ENCODE data around the gene CRACR2B.

Gene CRACR2B

DNA sequence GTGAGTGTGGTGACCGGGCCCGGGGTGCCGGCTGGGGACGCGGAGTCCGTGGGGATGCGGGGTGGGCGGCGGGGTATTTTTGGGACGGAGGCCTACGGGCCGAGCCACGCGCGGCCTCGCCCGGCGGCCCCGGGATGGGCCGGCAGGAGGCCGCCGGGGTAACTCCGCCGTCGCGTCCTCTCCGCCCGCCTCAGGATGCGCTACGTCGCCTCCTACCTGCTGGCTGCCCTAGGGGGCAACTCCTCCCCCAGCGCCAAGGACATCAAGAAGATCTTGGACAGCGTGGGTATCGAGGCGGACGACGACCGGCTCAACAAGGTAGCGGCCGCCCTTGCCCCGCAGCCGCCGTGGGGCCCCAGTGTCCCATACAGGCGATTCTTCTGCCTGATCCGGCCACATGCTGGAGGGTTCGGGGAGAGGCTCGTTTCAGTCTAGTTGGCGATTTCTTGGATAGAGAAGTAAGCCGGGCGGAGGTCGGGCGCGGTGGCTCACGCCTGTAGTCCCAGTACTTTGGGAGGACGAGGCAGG lies 17.6 kb upstream of the CRACR2B start:
- no peak for DNase-seq (ENCODE audit: low read depth in 2 of 2)

GRCh38 chr11:811446-812245 lies 16.1 kb upstream of the CRACR2B start:
- DNase-seq (ENCODE audit: low read depth in 2 of 2), result no peak

- DNase-seq (ENCODE audit: low read depth in 2 of 2), result no peak
Measured at GRCh38 chr11:812390-812789, 15.3 kb upstream of the CRACR2B start.

DNA sequence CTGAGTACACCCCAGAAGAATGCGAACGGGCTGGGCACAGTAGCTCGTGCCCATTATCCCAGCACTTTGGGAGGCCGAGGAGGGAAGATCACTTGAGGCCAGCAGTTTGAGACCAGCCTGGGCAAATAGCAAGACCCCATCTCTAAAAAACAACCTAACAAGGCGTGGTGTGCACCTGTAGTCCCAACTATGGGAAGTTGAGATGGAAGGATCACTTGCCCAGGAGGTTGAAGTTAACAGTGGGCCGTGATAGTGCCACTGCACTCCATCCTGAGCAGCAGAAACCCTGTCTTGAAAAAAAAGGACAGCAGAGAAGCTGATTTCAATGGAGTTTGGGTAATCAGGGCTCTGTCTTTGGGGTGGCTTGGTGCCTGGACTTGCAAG lies 14.7 kb upstream of the CRACR2B start:
- DNase-seq (ENCODE audit: low read depth in 2 of 2), result no peak

DNA sequence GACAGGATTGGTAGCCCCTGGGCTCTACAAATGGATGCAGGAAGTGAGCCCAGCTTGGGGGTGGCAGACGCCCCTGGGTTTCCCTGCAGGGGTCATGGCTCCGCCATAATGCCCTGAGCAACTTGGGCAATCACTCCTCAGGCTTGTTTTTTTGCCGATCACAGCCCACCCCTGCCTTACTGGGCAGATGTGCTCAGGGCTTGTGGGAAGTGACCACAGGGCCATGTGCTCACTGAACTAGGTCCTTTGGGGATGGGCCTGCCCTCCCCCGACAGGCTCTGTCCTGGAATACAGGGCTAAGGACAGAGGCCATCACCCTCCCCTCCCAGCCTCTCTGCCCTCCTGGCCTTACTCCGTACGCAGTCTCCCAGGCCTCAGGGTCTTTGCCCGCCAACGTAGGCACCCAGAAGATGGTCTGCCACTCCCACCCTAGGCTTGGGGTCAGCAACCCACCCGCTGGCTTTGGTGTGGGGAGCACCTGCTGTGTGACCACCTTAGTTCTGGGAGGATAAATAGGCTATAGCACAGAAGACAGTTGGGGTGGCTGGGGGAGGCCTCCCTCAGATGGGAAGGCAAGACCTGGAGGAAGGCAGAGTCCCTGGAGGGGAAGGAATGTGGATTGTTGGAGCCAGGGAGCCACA lies 14.1 kb upstream of the CRACR2B start:
- DNase-seq (ENCODE audit: low read depth in 2 of 2), result no peak

DNA sequence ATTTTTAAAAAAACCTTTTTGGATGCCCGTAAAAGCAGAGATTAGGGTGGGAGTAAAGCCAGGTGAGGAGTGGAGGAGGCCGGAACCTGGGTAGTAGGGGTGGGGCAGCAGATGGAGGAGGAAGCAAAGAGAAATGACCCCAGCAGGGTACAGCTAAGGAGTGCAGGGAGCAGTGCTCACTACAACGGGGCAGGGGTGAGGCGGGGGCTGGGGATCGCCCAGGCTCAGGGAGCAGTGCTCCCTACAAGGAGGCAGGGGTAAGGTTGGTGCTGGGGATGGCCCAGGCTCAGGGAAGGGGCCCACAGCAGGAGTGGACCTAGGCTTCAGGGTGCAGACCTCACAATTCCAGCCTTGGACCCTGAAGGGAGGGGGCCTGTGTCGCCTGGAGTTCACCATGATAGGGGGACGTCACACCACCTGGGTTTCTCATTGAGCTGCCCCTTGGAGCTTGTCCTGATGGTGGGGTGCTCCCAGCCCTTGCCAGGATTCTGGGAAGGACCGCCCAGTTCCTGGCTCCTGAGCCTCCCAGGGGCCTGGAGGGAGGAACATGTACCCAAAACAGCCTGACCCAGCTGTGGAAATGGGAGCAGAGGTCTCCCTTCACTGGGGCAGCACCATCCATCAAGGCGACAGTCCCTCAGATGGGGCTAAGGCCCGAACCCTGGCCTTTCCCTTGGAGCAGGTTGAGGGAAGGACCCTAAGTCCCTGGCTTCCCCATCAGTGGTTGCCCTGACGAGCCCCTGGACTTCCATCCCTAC lies 11.9 kb upstream of the CRACR2B start:
- DNase-seq (ENCODE audit: low read depth in 2 of 2), result no peak

GRCh38 chr11:816433-816779 lies 11.3 kb upstream of the CRACR2B start:
- no peak for DNase-seq (ENCODE audit: low read depth in 2 of 2)

- no peak for DNase-seq (ENCODE audit: low read depth in 2 of 2)
Measured at GRCh38 chr11:818396-819128, 9.2 kb upstream of the CRACR2B start, which contains the start of gene PNPLA2. TSS of gene PNPLA2 (plus strand) at chr11:818914. CDS start at chr11:819719, 805 bp downstream.

DNA sequence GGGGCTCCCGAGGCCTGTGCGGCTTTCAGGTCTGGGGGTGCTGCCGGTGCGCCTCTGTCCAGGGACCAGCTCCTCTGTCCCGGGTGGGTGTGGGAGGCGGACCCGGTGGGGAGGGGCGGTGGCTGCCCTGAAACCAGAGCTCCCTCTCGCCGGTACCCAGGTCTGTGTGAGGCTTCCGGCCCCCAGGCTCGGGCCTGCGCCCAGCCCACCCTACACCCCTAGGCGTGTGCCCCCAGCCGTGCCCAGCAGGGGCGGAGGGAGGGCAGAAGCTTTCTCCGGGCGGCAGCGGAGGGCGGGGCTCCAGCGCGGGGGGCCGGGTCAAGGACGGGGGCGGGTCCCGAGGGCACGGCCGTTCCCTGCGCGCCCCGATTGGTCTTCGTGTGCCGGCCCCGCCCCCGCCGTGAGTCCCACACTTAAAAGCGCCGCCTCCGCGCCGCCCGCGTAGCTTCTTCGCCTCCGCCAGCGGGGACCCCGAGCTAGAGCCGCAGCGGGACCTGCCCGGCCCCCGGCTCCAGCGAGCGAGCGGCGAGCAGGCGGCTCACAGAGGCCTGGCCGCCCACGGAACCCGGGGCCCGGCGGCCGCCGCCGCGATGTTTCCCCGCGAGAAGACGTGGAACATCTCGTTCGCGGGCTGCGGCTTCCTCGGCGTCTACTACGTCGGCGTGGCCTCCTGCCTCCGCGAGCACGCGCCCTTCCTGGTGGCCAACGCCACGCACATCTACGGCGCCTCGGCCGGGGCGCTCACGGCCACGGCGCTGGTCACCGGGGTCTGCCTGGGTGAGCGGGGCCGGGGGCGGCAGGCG lies 8.4 kb upstream of the CRACR2B start:
- peak; percentile 86 to 90 for DNase-seq (ENCODE audit: low read depth in 2 of 2)

DNA sequence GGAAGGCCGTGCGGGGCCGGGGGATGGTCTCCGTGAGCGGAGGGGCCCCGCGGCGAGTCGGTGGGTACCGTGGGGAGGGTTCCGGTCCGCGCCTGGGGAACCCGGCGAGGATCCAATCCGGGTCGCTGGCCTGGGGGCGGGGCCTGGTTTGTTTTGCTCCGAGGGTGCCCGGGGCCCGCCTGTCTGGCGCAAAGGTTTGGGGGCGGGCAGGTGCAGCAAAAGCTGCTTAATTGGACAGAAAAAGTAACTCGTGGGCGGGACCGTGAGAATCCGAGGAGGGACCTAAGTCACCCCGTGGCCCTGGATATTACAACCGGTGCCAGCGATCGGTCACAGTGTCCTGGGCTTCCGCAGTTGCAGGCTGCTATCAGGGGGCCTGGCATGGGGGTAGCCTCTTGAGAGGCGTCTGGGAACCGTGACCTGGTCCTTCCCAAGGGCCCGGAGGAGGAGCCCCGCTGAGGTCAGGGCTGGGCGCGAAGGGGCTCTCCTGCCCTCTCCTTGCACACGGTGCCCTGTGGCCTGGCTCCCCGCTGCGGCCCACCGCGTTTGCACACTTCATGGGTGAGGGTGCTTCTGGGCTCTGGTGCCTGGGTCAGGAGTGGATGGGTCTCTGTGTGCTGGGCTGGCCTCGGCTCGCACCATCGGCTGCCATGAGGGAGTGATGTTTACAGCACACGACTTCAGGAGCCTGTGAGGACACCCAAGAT lies 7.6 kb upstream of the CRACR2B start:
- peak; percentile 91 to 93 for DNase-seq (ENCODE audit: low read depth in 2 of 2)

DNA sequence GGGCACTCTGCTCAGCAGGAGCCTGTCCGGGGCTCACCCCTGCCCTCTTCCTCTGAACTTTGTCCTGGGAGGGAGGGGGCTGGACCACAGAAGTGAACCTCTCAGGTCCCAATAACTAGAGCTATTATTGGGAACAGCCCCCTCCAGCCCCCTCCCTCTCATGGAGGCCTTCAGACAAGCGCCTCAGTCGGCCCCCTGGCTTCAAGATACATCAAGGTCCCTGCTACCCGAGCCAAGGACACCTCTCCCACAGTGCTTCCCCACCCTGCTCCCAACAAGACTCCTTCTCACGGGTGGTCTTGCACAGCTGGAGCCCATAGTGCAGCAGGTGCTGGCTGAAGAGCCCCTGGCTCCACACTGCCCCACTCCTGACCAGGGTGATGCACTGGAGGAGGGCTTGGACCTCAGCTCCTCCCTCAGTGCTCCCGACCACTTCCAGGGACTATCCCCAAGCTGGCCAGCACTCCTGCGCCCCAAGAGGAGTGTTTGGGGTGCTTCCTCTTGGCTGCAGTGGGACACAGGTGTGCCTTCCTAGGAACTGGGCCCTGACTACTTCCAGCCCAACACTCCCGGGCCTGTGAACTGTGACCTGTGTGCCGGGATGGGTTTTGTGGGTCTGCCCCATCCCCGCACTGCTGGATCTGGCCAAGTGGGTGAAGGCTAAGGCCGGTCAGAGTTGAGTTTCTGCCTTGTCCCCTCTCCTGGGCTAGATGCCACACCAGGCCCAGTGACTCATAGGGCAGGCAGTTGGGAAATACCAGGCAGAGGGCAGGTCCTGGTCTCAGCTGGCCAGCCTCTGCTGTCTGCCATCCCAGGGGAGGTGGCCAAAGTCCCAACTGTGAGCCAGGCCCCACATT lies 6.8 kb upstream of the CRACR2B start:
- no peak for DNase-seq (ENCODE audit: low read depth in 2 of 2)

- no peak for DNase-seq (ENCODE audit: low read depth in 2 of 2)
Measured at GRCh38 chr11:821512-822371, 6.0 kb upstream of the CRACR2B start.

GRCh38 chr11:823441-824291 lies 4.1 kb upstream of the CRACR2B start:
- DNase-seq (ENCODE audit: low read depth in 2 of 2), result no peak

DNA sequence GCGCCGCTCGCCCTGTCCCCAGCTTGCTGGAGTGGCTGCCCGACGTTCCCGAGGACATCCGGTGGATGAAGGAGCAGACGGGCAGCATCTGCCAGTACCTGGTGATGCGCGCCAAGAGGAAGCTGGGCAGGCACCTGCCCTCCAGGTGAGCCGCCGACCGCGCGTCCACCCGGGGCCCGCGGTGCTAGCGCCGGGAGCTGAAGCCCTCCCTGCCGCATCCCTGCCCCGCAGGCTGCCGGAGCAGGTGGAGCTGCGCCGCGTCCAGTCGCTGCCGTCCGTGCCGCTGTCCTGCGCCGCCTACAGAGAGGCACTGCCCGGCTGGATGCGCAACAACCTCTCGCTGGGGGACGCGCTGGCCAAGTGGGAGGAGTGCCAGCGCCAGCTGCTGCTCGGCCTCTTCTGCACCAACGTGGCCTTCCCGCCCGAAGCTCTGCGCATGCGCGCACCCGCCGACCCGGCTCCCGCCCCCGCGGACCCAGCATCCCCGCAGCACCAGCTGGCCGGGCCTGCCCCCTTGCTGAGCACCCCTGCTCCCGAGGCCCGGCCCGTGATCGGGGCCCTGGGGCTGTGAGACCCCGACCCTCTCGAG lies 3.3 kb upstream of the CRACR2B start:
- DNase-seq (ENCODE audit: low read depth in 2 of 2), result no peak

DNA sequence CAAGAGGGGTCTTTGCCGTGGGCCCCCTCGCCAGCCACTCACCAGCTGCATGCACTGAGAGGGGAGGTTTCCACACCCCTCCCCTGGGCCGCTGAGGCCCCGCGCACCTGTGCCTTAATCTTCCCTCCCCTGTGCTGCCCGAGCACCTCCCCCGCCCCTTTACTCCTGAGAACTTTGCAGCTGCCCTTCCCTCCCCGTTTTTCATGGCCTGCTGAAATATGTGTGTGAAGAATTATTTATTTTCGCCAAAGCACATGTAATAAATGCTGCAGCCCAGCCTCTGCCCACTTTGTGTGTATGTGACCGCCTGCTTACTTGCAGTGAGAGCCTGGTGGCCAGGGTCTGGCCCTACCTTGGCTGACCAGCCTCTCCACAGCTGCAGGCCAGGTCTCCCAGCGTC lies 2.8 kb upstream of the CRACR2B start:
- no peak for DNase-seq (ENCODE audit: low read depth in 2 of 2)

GRCh38 chr11:825366-826226 lies 2.1 kb upstream of the CRACR2B start:
- DNase-seq (ENCODE audit: low read depth in 2 of 2), result no peak
